K562 (cell line): ENCODE results near the gene DVL2. TPM values are rescaled to one million over a fixed set of nuclear protein-coding genes. Genes with fewer than 3 reads are reported as not detected.

Experiments
- OTX1 ChIP-seq: fragments of 450-650 bp; formaldehyde crosslinking; IDR thresholded peaks from 2 replicates; pipeline ENCODE4 v1.4.0; 2022; ENCODE audit warnings: mild to moderate bottlenecking
- STAG1 ChIP-seq: sonication (generic); formaldehyde crosslinking; IDR thresholded peaks from 2 replicates; pipeline ENCODE4 v1.5.0; 2020; ENCODE audit warnings: missing genetic modification reagents, borderline replicate concordance
- YY1 ChIP-seq, 3 experiments: IDR thresholded peaks; 2 replicates each; pipeline ENCODE4 v1.6.1; 2011; ENCODE audit warnings: low read length in 2 of 3, mild to moderate bottlenecking in 2 of 3, moderate library complexity in 2 of 3, borderline replicate concordance in 1 of 3, control low read depth in 1 of 3, low read depth in 1 of 3; ENCODE audit not compliant: insufficient read depth in 3 of 3, insufficient replicate concordance in 2 of 3, control insufficient read depth in 1 of 3, insufficient read length in 1 of 3; ENCODE audit errors: extremely low read depth in 1 of 3
- ZNF133 ChIP-seq: fragments of 250-450 bp; sonication (Bioruptor Pico); IDR thresholded peaks from 2 replicates; pipeline ENCODE4 v1.4.0; 2020; ENCODE audit warnings: mild to moderate bottlenecking
- ZNF3 ChIP-seq: fragments of 250-450 bp; sonication (Bioruptor Pico); IDR thresholded peaks from 2 replicates; pipeline ENCODE4 v1.5.0; 2021; ENCODE audit warnings: mild to moderate bottlenecking, moderate library complexity
- polyA plus RNA-seq, 8 experiments: library from polyadenylated mRNA; depleted of rRNA in 4 of 8; stranded (reverse) in 5 of 8; unstranded in 3 of 8; fragments of >200 nt; fragmentation: Nextera tagmentation in 2 of 8; fragmentation: Illumina TruSeq in 1 of 8; extraction: Ambion mirVana in 2 of 8; extraction: Trizol in 1 of 8; gene quantifications; 2 replicates each; pipeline versions ENCODE4 v1.2.1 to v1.2.3, GENCODE V29; 2011 to 2014; ENCODE audit warnings: inconsistent platforms in 1 of 8, missing spikeins in 1 of 8
- total RNA-seq, 7 experiments: library from RNA; depleted of rRNA in 6 of 7; stranded (reverse); fragments of >200 nt in 6 of 7; fragmentation: Illumina TruSeq in 2 of 7; extraction: Trizol in 2 of 7; gene quantifications; 2 replicates each; pipeline versions ENCODE4 v1.2.1 to v1.2.3, GENCODE V29; 2011 to 2021; ENCODE audit warnings: low replicate concordance in 1 of 7
- TF ChIP-seq, protein P1 (sequence below): sonication (generic); formaldehyde crosslinking; IDR thresholded peaks from 2 replicates; pipeline ENCODE4 v1.8.0; 2023; ENCODE audit warnings: mild to moderate bottlenecking, missing genetic modification reagents
- TF ChIP-seq, protein P2 (sequence below), 2 experiments: fragments of 450-650 bp; conservative IDR thresholded peaks; 2 replicates each; pipeline ENCODE4 v1.6.1; 2017; ENCODE audit warnings: mild to moderate bottlenecking in 2 of 2, moderate library complexity in 2 of 2
- TF ChIP-seq, protein P3 (sequence below): fragments of 250-450 bp; sonication (Bioruptor Pico); IDR thresholded peaks from 2 replicates; pipeline ENCODE4 v1.4.0; 2020; ENCODE audit warnings: mild to moderate bottlenecking
- TF ChIP-seq, protein P4 (sequence below): fragments of 250-450 bp; sonication (Bioruptor Pico); IDR thresholded peaks from 2 replicates; pipeline ENCODE4 v1.4.0; 2020; ENCODE audit warnings: mild to moderate bottlenecking, moderate library complexity
- TF ChIP-seq, protein P5 (sequence below): fragments of 250-450 bp; sonication (Bioruptor Pico); IDR thresholded peaks from 2 replicates; pipeline ENCODE4 v1.9.0; 2021; ENCODE audit warnings: mild to moderate bottlenecking
- TF ChIP-seq, protein P6 (sequence below): fragments of 450-650 bp; formaldehyde crosslinking; conservative IDR thresholded peaks from 2 replicates; pipeline ENCODE4 v1.4.0; 2022; ENCODE audit warnings: mild to moderate bottlenecking, missing genetic modification characterization

The DVL2 gene
- total and polyA plus RNA-seq, 9 of the 15 experiments (the other 6 are each of a cell fraction or from before 2014, with no cell fraction given) = 1.3 to 49.5 (median 24.3) TPM

DNA sequence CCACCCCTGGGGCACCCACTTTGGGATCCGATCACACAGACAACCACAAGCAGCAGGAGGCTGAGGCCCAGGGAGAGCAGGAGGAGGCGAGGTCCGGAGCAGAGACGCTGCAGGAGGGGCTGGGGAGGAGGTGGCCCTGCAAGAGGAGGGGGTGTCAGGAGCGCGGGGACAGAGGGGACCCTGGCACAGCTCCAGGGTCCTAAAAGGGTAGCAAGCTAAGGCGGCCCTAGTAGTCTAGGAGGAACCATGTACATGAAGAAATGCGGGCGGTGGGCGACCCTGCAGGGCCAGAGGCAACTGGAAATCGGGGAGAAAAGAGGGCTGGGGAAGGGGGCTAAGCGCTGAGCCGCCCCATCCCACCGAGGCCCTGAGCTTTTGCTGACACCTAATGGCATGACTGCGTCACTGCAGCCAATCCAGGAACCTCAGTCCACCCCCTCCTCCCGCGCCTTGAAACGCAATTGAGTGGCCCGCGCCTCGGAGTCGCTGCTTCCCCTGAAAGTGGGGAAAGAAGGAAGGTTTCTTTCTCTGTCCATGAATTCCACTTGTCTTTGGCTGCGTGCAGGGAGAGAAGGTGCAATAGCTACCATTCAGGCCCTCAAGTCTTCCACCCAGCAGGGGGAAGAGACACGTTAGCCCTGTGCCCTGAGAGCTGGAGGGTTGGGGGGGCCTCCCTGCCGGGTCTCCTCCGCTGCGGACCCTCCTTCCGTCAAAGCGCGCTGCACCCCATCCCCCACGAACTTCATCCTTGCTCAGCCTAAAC lies 56.9 kb downstream of the DVL2 start (continued):
- TF ChIP-seq, protein P1, sequence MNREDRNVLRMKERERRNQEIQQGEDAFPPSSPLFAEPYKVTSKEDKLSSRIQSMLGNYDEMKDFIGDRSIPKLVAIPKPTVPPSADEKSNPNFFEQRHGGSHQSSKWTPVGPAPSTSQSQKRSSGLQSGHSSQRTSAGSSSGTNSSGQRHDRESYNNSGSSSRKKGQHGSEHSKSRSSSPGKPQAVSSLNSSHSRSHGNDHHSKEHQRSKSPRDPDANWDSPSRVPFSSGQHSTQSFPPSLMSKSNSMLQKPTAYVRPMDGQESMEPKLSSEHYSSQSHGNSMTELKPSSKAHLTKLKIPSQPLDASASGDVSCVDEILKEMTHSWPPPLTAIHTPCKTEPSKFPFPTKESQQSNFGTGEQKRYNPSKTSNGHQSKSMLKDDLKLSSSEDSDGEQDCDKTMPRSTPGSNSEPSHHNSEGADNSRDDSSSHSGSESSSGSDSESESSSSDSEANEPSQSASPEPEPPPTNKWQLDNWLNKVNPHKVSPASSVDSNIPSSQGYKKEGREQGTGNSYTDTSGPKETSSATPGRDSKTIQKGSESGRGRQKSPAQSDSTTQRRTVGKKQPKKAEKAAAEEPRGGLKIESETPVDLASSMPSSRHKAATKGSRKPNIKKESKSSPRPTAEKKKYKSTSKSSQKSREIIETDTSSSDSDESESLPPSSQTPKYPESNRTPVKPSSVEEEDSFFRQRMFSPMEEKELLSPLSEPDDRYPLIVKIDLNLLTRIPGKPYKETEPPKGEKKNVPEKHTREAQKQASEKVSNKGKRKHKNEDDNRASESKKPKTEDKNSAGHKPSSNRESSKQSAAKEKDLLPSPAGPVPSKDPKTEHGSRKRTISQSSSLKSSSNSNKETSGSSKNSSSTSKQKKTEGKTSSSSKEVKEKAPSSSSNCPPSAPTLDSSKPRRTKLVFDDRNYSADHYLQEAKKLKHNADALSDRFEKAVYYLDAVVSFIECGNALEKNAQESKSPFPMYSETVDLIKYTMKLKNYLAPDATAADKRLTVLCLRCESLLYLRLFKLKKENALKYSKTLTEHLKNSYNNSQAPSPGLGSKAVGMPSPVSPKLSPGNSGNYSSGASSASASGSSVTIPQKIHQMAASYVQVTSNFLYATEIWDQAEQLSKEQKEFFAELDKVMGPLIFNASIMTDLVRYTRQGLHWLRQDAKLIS (CRISPR knock-in tag) = no peak
- TF ChIP-seq, protein P2, sequence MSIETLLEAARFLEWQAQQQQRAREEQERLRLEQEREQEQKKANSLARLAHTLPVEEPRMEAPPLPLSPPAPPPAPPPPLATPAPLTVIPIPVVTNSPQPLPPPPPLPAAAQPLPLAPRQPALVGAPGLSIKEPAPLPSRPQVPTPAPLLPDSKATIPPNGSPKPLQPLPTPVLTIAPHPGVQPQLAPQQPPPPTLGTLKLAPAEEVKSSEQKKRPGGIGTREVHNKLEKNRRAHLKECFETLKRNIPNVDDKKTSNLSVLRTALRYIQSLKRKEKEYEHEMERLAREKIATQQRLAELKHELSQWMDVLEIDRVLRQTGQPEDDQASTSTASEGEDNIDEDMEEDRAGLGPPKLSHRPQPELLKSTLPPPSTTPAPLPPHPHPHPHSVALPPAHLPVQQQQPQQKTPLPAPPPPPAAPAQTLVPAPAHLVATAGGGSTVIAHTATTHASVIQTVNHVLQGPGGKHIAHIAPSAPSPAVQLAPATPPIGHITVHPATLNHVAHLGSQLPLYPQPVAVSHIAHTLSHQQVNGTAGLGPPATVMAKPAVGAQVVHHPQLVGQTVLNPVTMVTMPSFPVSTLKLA (conservative IDR thresholded peaks at IDR 0.05) = 0 out of 4 replicates have a peak, but pooled peaks of 1 of the 2 experiments have one; percentile 17
- TF ChIP-seq YY1 (IDR thresholded peaks at IDR 0.05; ENCODE audit: borderline replicate concordance in 1 of 3, control insufficient read depth in 1 of 3, extremely low read depth in 1 of 3, insufficient read depth in 3 of 3, insufficient read length in 1 of 3, insufficient replicate concordance in 2 of 3, low read depth in 1 of 3, low read length in 2 of 3) (no peak), ZNF133 (CRISPR knock-in tag) (no peak), ZNF3 (CRISPR knock-in tag) (no peak), OTX1 (CRISPR knock-in tag) (no peak), STAG1 (peak; percentile 47; the same call in 1 of the 2 replicates)
- TF ChIP-seq, protein P3, sequence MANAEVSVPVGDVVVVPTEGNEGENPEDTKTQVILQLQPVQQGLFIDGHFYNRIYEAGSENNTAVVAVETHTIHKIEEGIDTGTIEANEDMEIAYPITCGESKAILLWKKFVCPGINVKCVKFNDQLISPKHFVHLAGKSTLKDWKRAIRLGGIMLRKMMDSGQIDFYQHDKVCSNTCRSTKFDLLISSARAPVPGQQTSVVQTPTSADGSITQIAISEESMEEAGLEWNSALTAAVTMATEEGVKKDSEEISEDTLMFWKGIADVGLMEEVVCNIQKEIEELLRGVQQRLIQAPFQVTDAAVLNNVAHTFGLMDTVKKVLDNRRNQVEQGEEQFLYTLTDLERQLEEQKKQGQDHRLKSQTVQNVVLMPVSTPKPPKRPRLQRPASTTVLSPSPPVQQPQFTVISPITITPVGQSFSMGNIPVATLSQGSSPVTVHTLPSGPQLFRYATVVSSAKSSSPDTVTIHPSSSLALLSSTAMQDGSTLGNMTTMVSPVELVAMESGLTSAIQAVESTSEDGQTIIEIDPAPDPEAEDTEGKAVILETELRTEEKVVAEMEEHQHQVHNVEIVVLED (CRISPR knock-in tag) = no peak
- TF ChIP-seq, protein P4, sequence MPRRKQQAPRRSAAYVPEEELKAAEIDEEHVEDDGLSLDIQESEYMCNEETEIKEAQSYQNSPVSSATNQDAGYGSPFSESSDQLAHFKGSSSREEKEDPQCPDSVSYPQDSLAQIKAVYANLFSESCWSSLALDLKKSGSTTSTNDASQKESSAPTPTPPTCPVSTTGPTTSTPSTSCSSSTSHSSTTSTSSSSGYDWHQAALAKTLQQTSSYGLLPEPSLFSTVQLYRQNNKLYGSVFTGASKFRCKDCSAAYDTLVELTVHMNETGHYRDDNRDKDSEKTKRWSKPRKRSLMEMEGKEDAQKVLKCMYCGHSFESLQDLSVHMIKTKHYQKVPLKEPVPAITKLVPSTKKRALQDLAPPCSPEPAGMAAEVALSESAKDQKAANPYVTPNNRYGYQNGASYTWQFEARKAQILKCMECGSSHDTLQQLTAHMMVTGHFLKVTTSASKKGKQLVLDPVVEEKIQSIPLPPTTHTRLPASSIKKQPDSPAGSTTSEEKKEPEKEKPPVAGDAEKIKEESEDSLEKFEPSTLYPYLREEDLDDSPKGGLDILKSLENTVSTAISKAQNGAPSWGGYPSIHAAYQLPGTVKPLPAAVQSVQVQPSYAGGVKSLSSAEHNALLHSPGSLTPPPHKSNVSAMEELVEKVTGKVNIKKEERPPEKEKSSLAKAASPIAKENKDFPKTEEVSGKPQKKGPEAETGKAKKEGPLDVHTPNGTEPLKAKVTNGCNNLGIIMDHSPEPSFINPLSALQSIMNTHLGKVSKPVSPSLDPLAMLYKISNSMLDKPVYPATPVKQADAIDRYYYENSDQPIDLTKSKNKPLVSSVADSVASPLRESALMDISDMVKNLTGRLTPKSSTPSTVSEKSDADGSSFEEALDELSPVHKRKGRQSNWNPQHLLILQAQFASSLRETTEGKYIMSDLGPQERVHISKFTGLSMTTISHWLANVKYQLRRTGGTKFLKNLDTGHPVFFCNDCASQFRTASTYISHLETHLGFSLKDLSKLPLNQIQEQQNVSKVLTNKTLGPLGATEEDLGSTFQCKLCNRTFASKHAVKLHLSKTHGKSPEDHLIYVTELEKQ = no peak
- TF ChIP-seq, protein P5, sequence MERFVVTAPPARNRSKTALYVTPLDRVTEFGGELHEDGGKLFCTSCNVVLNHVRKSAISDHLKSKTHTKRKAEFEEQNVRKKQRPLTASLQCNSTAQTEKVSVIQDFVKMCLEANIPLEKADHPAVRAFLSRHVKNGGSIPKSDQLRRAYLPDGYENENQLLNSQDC (CRISPR knock-in tag) = no peak
- TF ChIP-seq, protein P6, sequence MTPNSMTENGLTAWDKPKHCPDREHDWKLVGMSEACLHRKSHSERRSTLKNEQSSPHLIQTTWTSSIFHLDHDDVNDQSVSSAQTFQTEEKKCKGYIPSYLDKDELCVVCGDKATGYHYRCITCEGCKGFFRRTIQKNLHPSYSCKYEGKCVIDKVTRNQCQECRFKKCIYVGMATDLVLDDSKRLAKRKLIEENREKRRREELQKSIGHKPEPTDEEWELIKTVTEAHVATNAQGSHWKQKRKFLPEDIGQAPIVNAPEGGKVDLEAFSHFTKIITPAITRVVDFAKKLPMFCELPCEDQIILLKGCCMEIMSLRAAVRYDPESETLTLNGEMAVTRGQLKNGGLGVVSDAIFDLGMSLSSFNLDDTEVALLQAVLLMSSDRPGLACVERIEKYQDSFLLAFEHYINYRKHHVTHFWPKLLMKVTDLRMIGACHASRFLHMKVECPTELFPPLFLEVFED (CRISPR knock-in tag) = no peak
